Keratinocyte (primary cell): ENCODE data around the gene CTAG1A. TPM values are rescaled to one million over a fixed set of nuclear protein-coding genes. Genes with fewer than 3 reads are reported as not detected.
"Not testable (repeated sequence)": the region's sequence is repeated elsewhere in the genome, so short reads cannot be mapped to it uniquely, and the experiment has no call there.

Experiments
- DNase-seq: peaks from one replicate; pipeline ENCODE4 v3.0.0-alpha.2; 2011; ENCODE audit warnings: low read depth, missing footprints, low spot score
- FAIRE-seq: peaks from 2 replicates; lab custom pipeline; 2011; peaks lifted over from hg19 to GRCh38; lab: Jason Lieb, UNC
- H2AFZ ChIP-seq: 2 replicates; pipeline ENCODE4 v1.6.0; 2012; ENCODE audit warnings: low read length, control low read depth, inconsistent platforms; ENCODE audit not compliant: control insufficient read depth
- H3K27ac ChIP-seq: 2 replicates; pipeline ENCODE4 v1.5.1; 2011; ENCODE audit warnings: low read length; ENCODE audit not compliant: control insufficient read depth, insufficient read depth
- H3K27me3 ChIP-seq: 3 replicates; pipeline ENCODE4 v1.6.0; 2011; ENCODE audit warnings: low read length; ENCODE audit not compliant: control insufficient read depth, insufficient read depth; ENCODE audit errors: extremely low read depth
- H3K36me3 ChIP-seq, 2 experiments: 2 replicates in 1 of 2; 3 replicates in 1 of 2; pipeline ENCODE4 v1.5.1; 2011; ENCODE audit warnings: low read length in 2 of 2, mild to moderate bottlenecking in 1 of 2; ENCODE audit not compliant: control insufficient read depth in 2 of 2, insufficient read depth in 2 of 2; ENCODE audit errors: extremely low read depth in 1 of 2
- H3K4me1 ChIP-seq: 3 replicates; pipeline ENCODE4 v1.5.1; 2011; ENCODE audit warnings: low read length; ENCODE audit not compliant: control insufficient read depth, insufficient read depth; ENCODE audit errors: extremely low read depth
- H3K4me2 ChIP-seq: 3 replicates; pipeline ENCODE4 v1.6.0; 2011; ENCODE audit warnings: low read depth, low read length; ENCODE audit not compliant: control insufficient read depth, insufficient read depth; ENCODE audit errors: extremely low read depth
- H3K4me3 ChIP-seq, 3 experiments: fragments of 200-600 bp in 1 of 3; sonication (generic) in 1 of 3; 2 replicates in 2 of 3; 3 replicates in 1 of 3; pipeline ENCODE4 v1.5.1; 2011 to 2016; ENCODE audit warnings: low read length in 3 of 3, mild to moderate bottlenecking in 3 of 3, control low read depth in 2 of 3, inconsistent platforms in 1 of 3, low read depth in 1 of 3, mixed read lengths in 1 of 3, mixed run types in 1 of 3, moderate library complexity in 1 of 3; ENCODE audit not compliant: control insufficient read depth in 2 of 3, insufficient read depth in 2 of 3; ENCODE audit errors: extremely low read depth in 1 of 3
- H3K79me2 ChIP-seq: 2 replicates; pipeline ENCODE4 v1.6.0; 2012; ENCODE audit warnings: low read length; ENCODE audit not compliant: control insufficient read depth, insufficient read depth
- H3K9ac ChIP-seq: 3 replicates; pipeline ENCODE4 v1.6.0; 2011; ENCODE audit warnings: low read length; ENCODE audit not compliant: control insufficient read depth, insufficient read depth; ENCODE audit errors: extremely low read depth
- H3K9me1 ChIP-seq: 3 replicates; pipeline ENCODE4 v1.6.0; 2011; ENCODE audit warnings: low read length; ENCODE audit not compliant: control insufficient read depth, insufficient read depth; ENCODE audit errors: extremely low read depth
- H3K9me3 ChIP-seq: 2 replicates; pipeline ENCODE4 v1.5.1; 2012; ENCODE audit warnings: low read depth, low read length; ENCODE audit not compliant: control insufficient read depth
- H4K20me1 ChIP-seq: 3 replicates; pipeline ENCODE4 v1.6.0; 2011; ENCODE audit warnings: low read length; ENCODE audit not compliant: control insufficient read depth, insufficient read depth; ENCODE audit errors: extremely low read depth
- dilution Hi-C: fragments of 300-500 bp; cut with MboI; formaldehyde crosslinking; loops from one replicate; pipeline ENCODE4 v1.7.0; 2020; ENCODE audit warnings: low sequenced_read_pairs; ENCODE audit not compliant: extremely low pct_ligation_motif_present
- polyA plus RNA-seq, 5 experiments: library from polyadenylated mRNA; depleted of rRNA in 3 of 5; stranded (reverse) in 3 of 5; stranded (forward) in 1 of 5; unstranded in 1 of 5; fragments of >200 nt; gene quantifications; 1 replicate in 1 of 5; 2 replicates in 3 of 5; 3 replicates in 1 of 5; pipeline versions ENCODE4 v1.2.1 to v1.2.3, GENCODE V29; 2011 to 2012; ENCODE audit warnings: missing spikeins in 2 of 5, low read depth in 1 of 5, low replicate concordance in 1 of 5

CTAG1A gene
- polyA plus RNA-seq, 1 donor (not counting 4 experiments of a cell fraction or from before 2014, with no cell fraction given): not detected

DNA sequence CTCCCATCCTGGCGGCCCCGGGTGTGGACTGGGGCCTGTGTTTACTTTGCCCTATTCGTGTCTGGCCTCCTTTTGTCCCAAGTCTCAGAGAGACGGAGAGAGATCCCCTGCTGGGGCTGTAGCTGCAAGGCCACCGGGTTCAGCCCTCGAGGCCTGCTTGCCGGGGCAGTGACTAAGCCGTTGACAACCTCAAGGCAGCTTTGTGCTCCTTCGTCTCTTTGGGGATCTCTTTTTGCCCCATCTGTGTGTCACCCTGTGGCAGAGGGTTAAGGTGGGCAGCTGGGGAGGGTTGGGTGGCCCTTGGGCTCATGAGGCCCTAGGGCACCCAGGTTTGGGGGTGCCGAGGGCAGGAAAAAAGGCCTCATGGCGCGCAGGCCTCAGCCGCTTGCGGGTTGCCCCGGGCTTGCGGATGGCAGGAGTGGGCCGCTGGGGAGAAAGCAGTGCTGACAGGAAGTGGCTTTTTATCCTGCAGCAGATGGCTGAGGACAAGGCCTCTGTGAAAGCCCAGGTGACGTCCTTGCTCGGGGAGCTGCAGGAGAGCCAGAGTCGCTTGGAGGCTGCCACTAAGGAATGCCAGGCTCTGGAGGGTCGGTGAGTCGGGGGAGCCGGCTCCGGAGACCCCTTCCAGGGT lies 26.8 kb upstream of the CTAG1A start:
- FAIRE-seq, dilution Hi-C loops: not testable (repeated sequence)

DNA sequence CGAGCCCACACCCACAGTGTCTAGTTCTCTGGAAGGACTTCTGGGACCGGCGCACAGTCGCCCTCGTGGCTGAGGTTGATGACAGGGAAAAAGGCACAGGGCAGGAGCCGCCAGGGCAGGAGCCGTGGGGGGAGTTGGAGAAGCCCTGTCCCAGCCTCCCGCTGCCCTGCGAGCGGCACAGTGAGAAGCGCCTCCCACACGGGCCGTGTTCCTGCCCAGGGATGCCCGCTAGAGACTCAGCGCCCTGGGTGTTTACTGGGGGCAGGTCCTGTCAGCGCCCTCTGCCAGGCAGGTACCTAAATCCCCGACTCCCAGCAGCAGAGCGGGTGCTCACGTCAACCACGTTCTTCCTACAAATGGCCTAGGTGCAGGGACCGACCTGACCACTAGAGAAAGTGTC lies 26.0 kb upstream of the CTAG1A start:
- H3K4me1 ChIP-seq, H3K27ac ChIP-seq, H3K4me2 ChIP-seq, H2AFZ ChIP-seq, H3K4me3 ChIP-seq, DNase-seq, H3K9ac ChIP-seq, H3K9me3 ChIP-seq, dilution Hi-C loops, H3K36me3 ChIP-seq, FAIRE-seq, H3K27me3 ChIP-seq, H4K20me1 ChIP-seq, H3K79me2 ChIP-seq, H3K9me1 ChIP-seq: not testable (repeated sequence)

More for the DNA sequence above, 26.8 kb upstream of the CTAG1A start:
- not testable (repeated sequence) for H3K4me3 ChIP-seq, H3K9me1 ChIP-seq, H3K9ac ChIP-seq, H3K9me3 ChIP-seq, DNase-seq, H3K4me2 ChIP-seq, H3K27ac ChIP-seq, H3K27me3 ChIP-seq, H2AFZ ChIP-seq, H3K36me3 ChIP-seq, H4K20me1 ChIP-seq, H3K4me1 ChIP-seq
- H3K79me2 ChIP-seq: peaks cover 13% of the 10 kb centered on the region

DNA sequence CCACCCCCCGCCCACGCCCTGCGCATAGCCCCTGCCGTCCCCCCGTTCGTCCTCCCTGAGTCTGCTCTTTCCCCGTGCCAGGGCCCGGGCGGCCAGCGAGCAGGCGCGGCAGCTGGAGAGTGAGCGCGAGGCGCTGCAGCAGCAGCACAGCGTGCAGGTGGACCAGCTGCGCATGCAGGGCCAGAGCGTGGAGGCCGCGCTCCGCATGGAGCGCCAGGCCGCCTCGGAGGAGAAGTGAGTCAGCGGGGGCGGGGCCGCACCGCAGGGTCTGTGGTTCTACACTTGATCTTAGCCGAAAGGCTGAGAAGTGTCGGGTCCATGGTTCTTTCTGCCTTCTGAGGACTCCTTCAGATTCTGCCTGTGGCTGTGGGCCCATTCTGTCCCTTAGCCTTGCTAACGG lies 24.6 kb upstream of the CTAG1A start:
- H3K27ac ChIP-seq, H3K4me2 ChIP-seq, H3K79me2 ChIP-seq, H3K36me3 ChIP-seq, H3K4me1 ChIP-seq, FAIRE-seq, H3K27me3 ChIP-seq, H3K4me3 ChIP-seq, H2AFZ ChIP-seq, H3K9me3 ChIP-seq, H4K20me1 ChIP-seq, H3K9me1 ChIP-seq, H3K9ac ChIP-seq, dilution Hi-C loops, DNase-seq: not testable (repeated sequence)

DNA sequence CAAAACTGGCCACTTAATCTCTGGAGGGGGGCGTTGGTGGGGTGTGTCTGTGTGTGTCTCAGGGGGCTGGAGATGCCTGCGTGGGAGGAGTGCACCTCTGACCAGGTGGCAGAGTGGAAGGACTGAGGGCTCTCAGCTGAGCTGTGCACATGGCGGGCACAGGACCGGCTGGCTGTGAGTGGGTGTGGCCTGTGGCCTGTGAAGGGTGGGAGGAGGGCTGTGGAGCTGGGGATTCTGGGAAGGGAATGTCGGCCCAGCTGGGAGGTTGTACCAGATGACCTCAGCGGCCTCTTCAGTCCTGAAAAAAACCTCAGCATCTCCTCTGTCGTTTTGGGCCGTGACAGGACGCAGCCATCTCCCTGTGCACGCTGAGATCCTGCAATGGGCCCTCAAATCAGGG lies 22.6 kb upstream of the CTAG1A start:
- H2AFZ ChIP-seq, FAIRE-seq, H3K9me1 ChIP-seq, DNase-seq, H3K4me1 ChIP-seq, H3K27me3 ChIP-seq, H3K36me3 ChIP-seq, H3K27ac ChIP-seq, H3K9me3 ChIP-seq, H3K9ac ChIP-seq, H3K79me2 ChIP-seq, H3K4me2 ChIP-seq, dilution Hi-C loops, H3K4me3 ChIP-seq, H4K20me1 ChIP-seq: not testable (repeated sequence)

DNA sequence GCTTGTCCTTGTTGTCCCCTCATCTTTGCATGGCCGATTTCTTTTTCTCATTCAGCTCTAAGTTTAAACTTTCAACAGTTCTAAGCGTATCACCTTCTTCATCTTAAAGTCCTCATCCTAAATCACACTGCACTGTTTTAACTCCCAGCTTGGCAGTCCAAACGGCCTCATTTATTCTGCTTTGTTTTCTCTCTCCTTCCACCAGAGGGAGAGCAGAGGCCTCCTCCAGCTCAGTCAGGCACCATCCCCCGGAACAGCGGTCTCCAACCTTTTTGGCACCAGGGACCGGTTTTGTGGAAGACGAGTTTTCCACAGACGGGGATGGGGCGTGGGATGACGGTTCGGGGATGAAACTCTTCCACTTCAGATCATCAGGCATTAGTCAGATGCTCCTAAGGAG lies 14.6 kb upstream of the CTAG1A start:
- H3K9me3 ChIP-seq, DNase-seq, H3K79me2 ChIP-seq, H3K4me1 ChIP-seq, H3K9ac ChIP-seq, H2AFZ ChIP-seq, H3K27ac ChIP-seq, FAIRE-seq, H3K27me3 ChIP-seq, H3K4me3 ChIP-seq, H3K4me2 ChIP-seq, dilution Hi-C loops, H3K9me1 ChIP-seq, H4K20me1 ChIP-seq, H3K36me3 ChIP-seq: not testable (repeated sequence)
